ENCODE measurements around the gene CRTAP. TPM values are rescaled to one million over a fixed set of nuclear protein-coding genes. Genes with fewer than 3 reads are reported as not detected.

The CRTAP gene
- total RNA-seq, 1 experiment from 2014 or later = 179 TPM

GRCh38 chr3:33196538-33196937, 82.7 kb downstream of the CRTAP start:
- CTCF ChIA-PET = interaction anchor here (0.6 kb wide), 1 partner anchor 109 kb away, joined by 3 read pairs; no protein-coding TSS in a partner anchor
- H3K27ac Mint-ChIP-seq (ENCODE audit: low read depth, unreplicated experiment) = no peak overlapping the region
- POLR2A ChIA-PET = no interaction called here

More at GRCh38 chr3:33196538-33196937, 82.7 kb downstream of the CRTAP start:
- intact Hi-C loops (cut with micrococcal nuclease) = no loop called here
- no peak overlapping the region for H3K4me3 Mint-ChIP-seq (ENCODE audit: unreplicated experiment)
- TF ChIP-seq CTCF (IDR thresholded peaks at IDR 0.05; ENCODE audit: unreplicated experiment) = no peak
- H3K9me3 Mint-ChIP-seq (ENCODE audit: unreplicated experiment) = no peaks in the 10 kb centered on the region
- no peaks in the 10 kb centered on the region for H3K4me1 Mint-ChIP-seq (ENCODE audit: insufficient read depth, unreplicated experiment)
- BruUV-seq (replicated peaks) = no TSS peak
- no peaks in the 10 kb centered on the region for H3K36me3 Mint-ChIP-seq (ENCODE audit: insufficient read depth, unreplicated experiment)
- DNase-seq (ENCODE audit: unreplicated experiment) = no peak
- no peaks in the 10 kb centered on the region for H3K27me3 Mint-ChIP-seq (ENCODE audit: insufficient read depth, unreplicated experiment)

Other genes starting within 250 kb of the CRTAP start
- not detected in 2 replicates for gene CCR4, start 162.4 kb upstream of the CRTAP start, total RNA-seq (2022)
- 37.9 and 42.0 TPM in 2 replicates for gene GLB1, start 16.9 kb upstream of the CRTAP start, total RNA-seq (2022)
- gene TMPPE, start 16.9 kb upstream of the CRTAP start, total RNA-seq (2022) = 5.5 and 8.6 TPM in 2 replicates
- gene SUSD5, start 104.8 kb downstream of the CRTAP start, total RNA-seq (2022) = 3.4 and 3.8 TPM in 2 replicates
- 9.6 and 9.8 TPM in 2 replicates for gene FBXL2, start 163.4 kb downstream of the CRTAP start, total RNA-seq (2022)

Data from MCF 10A (cell line).